ENCODE measurements around the gene CEP63.

Gene CEP63

GRCh38 chr3:134603956-134604355, 118.1 kb downstream of the CEP63 start:
- Histone ChIP-seq H3K9ac (ENCODE audit: low read depth, low read length, poor library complexity) (no peak overlapping the region), H3K9me3 (replicated peaks in 1 of 2; ENCODE audit: control insufficient read depth in 2 of 2, insufficient read depth in 1 of 2, low read depth in 1 of 2, low read length in 2 of 2) (no peaks in the 10 kb centered on the region), H4K91ac (ENCODE audit: low read depth, low read length, poor library complexity) (no peak overlapping the region), H3K18ac (ENCODE audit: low read length) (no peak overlapping the region), H3K27ac (replicated peaks; ENCODE audit: low read length) (no peak overlapping the region), H3K23ac (ENCODE audit: low read depth, low read length, poor library complexity) (peak overlapping the region; percentile 8), H2BK5ac (ENCODE audit: low read length) (peak overlapping the region; percentile 20), H3K79me1 (ENCODE audit: low read depth, low read length) (no peaks in the 10 kb centered on the region), H2AFZ (ENCODE audit: low read length) (no peak overlapping the region), H3K4me3 (ENCODE audit: low read length in 2 of 2) (peak overlapping the region in 1 of 2 donors; percentile 1), H3K4ac (ENCODE audit: low read length) (no peak overlapping the region), H2BK15ac (ENCODE audit: low read length) (no peak overlapping the region), H4K8ac (ENCODE audit: low read depth, low read length) (no peak overlapping the region), H3K4me2 (ENCODE audit: insufficient read depth, low read length, poor library complexity, severe bottlenecking) (no peak overlapping the region), H3K36me3 (replicated peaks in 1 of 2; ENCODE audit: control insufficient read depth in 2 of 2, insufficient read depth in 2 of 2, low read length in 2 of 2) (no peaks in the 10 kb centered on the region), H3K14ac (ENCODE audit: low read length) (no peak overlapping the region), H2BK12ac (ENCODE audit: low read length) (no peak overlapping the region), H2BK120ac (ENCODE audit: low read depth, low read length) (no peak overlapping the region), H3K27me3 (ENCODE audit: control insufficient read depth in 3 of 3, insufficient read depth in 3 of 3, low read depth in 1 of 3, low read length in 3 of 3) (no peaks in the 10 kb centered on the region), H2AK5ac (ENCODE audit: low read depth, low read length) (peak overlapping the region; percentile 8), H3K4me1 (ENCODE audit: control insufficient read depth in 2 of 2, insufficient read depth in 1 of 2, low read depth in 1 of 2, low read length in 2 of 2) (peaks cover 18 to 40% of the 10 kb centered on the region in 2 donors)
- DNase-seq (ENCODE audit: low spot score): no peak
- no CpG with 5 or more reads among the region's 13 CpGs for WGBS, 2 donors (ENCODE audit: extremely low coverage in 2 of 2, insufficient read length in 2 of 2, insufficient replicate concordance in 1 of 2)

- peak overlapping the region; percentile 1 for H3K18ac ChIP-seq (ENCODE audit: low read length)
- no peaks in the 10 kb centered on the region for H3K79me1 ChIP-seq (ENCODE audit: low read depth, low read length)
- no peak overlapping the region for H4K91ac ChIP-seq (ENCODE audit: low read depth, low read length, poor library complexity)
- H2BK5ac ChIP-seq (ENCODE audit: low read length): no peak overlapping the region
- no peaks in the 10 kb centered on the region for H3K27me3 ChIP-seq (ENCODE audit: control insufficient read depth in 3 of 3, insufficient read depth in 3 of 3, low read depth in 1 of 3, low read length in 3 of 3)
- H3K9me3 ChIP-seq (replicated peaks in 1 of 2; ENCODE audit: control insufficient read depth in 2 of 2, insufficient read depth in 1 of 2, low read depth in 1 of 2, low read length in 2 of 2): no peaks in the 10 kb centered on the region
- H3K4me3 ChIP-seq (ENCODE audit: low read length in 2 of 2): no peak overlapping the region
- H2AK5ac ChIP-seq (ENCODE audit: low read depth, low read length): no peak overlapping the region
- no CpG with 5 or more reads among the region's 6 CpGs for WGBS, 2 donors (ENCODE audit: extremely low coverage in 2 of 2, insufficient read length in 2 of 2, insufficient replicate concordance in 1 of 2)
- H3K14ac ChIP-seq (ENCODE audit: low read length): no peak overlapping the region
- DNase-seq (ENCODE audit: low spot score): no peak
- H2BK12ac ChIP-seq (ENCODE audit: low read length): no peak overlapping the region
- no peak overlapping the region for H3K27ac ChIP-seq (replicated peaks; ENCODE audit: low read length)
- no peaks in the 10 kb centered on the region for H3K36me3 ChIP-seq (replicated peaks in 1 of 2; ENCODE audit: control insufficient read depth in 2 of 2, insufficient read depth in 2 of 2, low read length in 2 of 2)
- H2BK15ac ChIP-seq (ENCODE audit: low read length): no peak overlapping the region
- no peak overlapping the region for H3K9ac ChIP-seq (ENCODE audit: low read depth, low read length, poor library complexity)
- peaks cover 18 to 25% of the 10 kb centered on the region in 2 donors for H3K4me1 ChIP-seq (ENCODE audit: control insufficient read depth in 2 of 2, insufficient read depth in 1 of 2, low read depth in 1 of 2, low read length in 2 of 2)
- H3K4me2 ChIP-seq (ENCODE audit: insufficient read depth, low read length, poor library complexity, severe bottlenecking): no peak overlapping the region
- H2BK120ac ChIP-seq (ENCODE audit: low read depth, low read length): no peak overlapping the region
- no peak overlapping the region for H3K23ac ChIP-seq (ENCODE audit: low read depth, low read length, poor library complexity)
- H3K4ac ChIP-seq (ENCODE audit: low read length): no peak overlapping the region
- no peak overlapping the region for H4K8ac ChIP-seq (ENCODE audit: low read depth, low read length)
- H2AFZ ChIP-seq (ENCODE audit: low read length): no peak overlapping the region
These were observed 119.7 kb downstream of the CEP63 start for GRCh38 chr3:134605556-134605955.

- Histone ChIP-seq H3K9ac (ENCODE audit: low read depth, low read length, poor library complexity) (no peak overlapping the region), H3K18ac (ENCODE audit: low read length) (peak overlapping the region; percentile 46), H2BK5ac (ENCODE audit: low read length) (peak overlapping the region; percentile 19), H3K27me3 (ENCODE audit: control insufficient read depth in 3 of 3, insufficient read depth in 3 of 3, low read depth in 1 of 3, low read length in 3 of 3) (no peaks in the 10 kb centered on the region), H4K8ac (ENCODE audit: low read depth, low read length) (no peak overlapping the region), H3K27ac (replicated peaks; ENCODE audit: low read length) (no peak overlapping the region), H3K4me2 (ENCODE audit: insufficient read depth, low read length, poor library complexity, severe bottlenecking) (no peak overlapping the region), H3K9me3 (replicated peaks in 1 of 2; ENCODE audit: control insufficient read depth in 2 of 2, insufficient read depth in 1 of 2, low read depth in 1 of 2, low read length in 2 of 2) (no peaks in the 10 kb centered on the region), H2BK12ac (ENCODE audit: low read length) (no peak overlapping the region), H2AFZ (ENCODE audit: low read length) (no peak overlapping the region), H4K91ac (ENCODE audit: low read depth, low read length, poor library complexity) (no peak overlapping the region), H2BK15ac (ENCODE audit: low read length) (no peak overlapping the region), H3K14ac (ENCODE audit: low read length) (no peak overlapping the region), H3K23ac (ENCODE audit: low read depth, low read length, poor library complexity) (no peak overlapping the region), H2AK5ac (ENCODE audit: low read depth, low read length) (no peak overlapping the region), H3K36me3 (replicated peaks in 1 of 2; ENCODE audit: control insufficient read depth in 2 of 2, insufficient read depth in 2 of 2, low read length in 2 of 2) (no peaks in the 10 kb centered on the region), H3K79me1 (ENCODE audit: low read depth, low read length) (no peaks in the 10 kb centered on the region), H3K4ac (ENCODE audit: low read length) (no peak overlapping the region), H3K4me3 (ENCODE audit: low read length in 2 of 2) (no peak overlapping the region), H2BK120ac (ENCODE audit: low read depth, low read length) (no peak overlapping the region), H3K4me1 (ENCODE audit: control insufficient read depth in 2 of 2, insufficient read depth in 1 of 2, low read depth in 1 of 2, low read length in 2 of 2) (peaks cover 17 to 20% of the 10 kb centered on the region in 2 donors)
- WGBS, 2 donors (ENCODE audit: extremely low coverage in 2 of 2, insufficient read length in 2 of 2, insufficient replicate concordance in 1 of 2): no CpG with 5 or more reads among the region's 12 CpGs
- DNase-seq (ENCODE audit: low spot score): no peak
These were observed 120.5 kb downstream of the CEP63 start for GRCh38 chr3:134606033-134607025.

All from neuronal stem cell (in vitro differentiated cells).